ENCODE measurements around the gene ARHGEF33. TPM values are rescaled to one million over a fixed set of nuclear protein-coding genes. Genes with fewer than 3 reads are reported as not detected.

ARHGEF33 gene
- total and polyA plus RNA-seq, 2 of the 13 experiments (the other 11 are each of a cell fraction or from before 2014, with no cell fraction given): 0.04 TPM; not detected in 1

DNA sequence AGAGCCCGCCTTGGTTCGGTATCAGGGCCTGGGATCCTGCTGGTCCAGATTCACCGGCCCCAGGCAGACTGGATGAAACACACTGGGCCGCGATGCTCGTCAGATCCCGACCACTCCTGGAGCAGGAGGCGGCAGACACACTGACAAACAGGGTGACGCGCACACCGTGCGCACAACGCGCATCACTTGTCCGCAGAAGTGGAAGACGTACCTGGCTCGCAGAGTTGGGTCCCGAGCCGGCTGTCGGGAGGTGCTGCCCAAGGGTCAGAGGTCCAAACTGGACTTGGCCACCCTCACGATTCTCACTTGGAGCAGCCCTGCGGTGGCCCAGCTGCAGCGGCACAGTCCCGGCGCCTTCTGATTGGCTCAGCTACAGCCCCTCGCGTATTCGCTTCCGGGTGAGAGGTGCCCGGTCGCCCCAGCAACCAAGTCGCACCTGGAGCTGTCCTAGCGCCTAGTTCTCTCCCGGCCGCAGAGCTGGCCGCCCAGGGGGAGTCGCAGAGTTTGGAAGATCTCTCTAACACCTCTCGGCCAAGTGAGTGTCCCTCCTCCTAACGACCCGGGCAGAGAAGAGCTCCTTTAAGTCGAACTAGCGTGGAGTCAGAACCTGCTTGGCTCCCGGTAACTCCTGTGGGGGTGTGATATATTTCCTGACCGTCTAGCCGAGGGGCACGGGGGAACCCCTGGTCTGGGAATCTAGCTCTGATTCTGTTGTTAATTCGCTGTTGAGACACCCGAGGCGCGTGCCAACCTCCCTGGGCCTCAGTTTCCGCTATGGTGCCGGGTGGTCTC is 13.9 kb upstream of the ARHGEF33 start, which contains the start of the genes DHX57 and MORN2 (continued):
- TF ChIP-seq, protein P1, sequence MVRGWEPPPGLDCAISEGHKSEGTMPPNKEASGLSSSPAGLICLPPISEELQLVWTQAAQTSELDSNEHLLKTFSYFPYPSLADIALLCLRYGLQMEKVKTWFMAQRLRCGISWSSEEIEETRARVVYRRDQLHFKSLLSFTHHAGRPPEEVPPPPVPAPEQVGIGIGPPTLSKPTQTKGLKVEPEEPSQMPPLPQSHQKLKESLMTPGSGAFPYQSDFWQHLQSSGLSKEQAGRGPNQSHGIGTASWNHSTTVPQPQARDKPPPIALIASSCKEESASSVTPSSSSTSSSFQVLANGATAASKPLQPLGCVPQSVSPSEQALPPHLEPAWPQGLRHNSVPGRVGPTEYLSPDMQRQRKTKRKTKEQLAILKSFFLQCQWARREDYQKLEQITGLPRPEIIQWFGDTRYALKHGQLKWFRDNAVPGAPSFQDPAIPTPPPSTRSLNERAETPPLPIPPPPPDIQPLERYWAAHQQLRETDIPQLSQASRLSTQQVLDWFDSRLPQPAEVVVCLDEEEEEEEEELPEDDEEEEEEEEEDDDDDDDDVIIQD (CRISPR knock-in tag; IDR thresholded peaks at IDR 0.05; ENCODE audit: low read depth): peak; percentile 77
- TF ChIP-seq TSC22D2 (CRISPR knock-in tag; IDR thresholded peaks at IDR 0.05; ENCODE audit: borderline replicate concordance): peak; percentile 92; the same call in 1 of the 2 replicates
- no peak for TF ChIP-seq NCOR1 (IDR thresholded peaks at IDR 0.05; ENCODE audit: borderline replicate concordance, low read length)
- peak; percentile 100 for TF ChIP-seq GABPB1 (CRISPR knock-in tag; IDR thresholded peaks at IDR 0.05)
- TF ChIP-seq, protein P2, sequence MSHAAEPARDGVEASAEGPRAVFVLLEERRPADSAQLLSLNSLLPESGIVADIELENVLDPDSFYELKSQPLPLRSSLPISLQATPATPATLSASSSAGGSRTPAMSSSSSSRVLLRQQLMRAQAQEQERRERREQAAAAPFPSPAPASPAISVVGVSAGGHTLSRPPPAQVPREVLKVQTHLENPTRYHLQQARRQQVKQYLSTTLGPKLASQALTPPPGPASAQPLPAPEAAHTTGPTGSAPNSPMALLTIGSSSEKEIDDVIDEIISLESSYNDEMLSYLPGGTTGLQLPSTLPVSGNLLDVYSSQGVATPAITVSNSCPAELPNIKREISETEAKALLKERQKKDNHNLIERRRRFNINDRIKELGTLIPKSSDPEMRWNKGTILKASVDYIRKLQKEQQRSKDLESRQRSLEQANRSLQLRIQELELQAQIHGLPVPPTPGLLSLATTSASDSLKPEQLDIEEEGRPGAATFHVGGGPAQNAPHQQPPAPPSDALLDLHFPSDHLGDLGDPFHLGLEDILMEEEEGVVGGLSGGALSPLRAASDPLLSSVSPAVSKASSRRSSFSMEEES (CRISPR knock-in tag; IDR thresholded peaks at IDR 0.05): peak; percentile 53; the same call in 1 of the 2 replicates
- TF ChIP-seq ZC3H4 (CRISPR knock-in tag; IDR thresholded peaks at IDR 0.05; ENCODE audit: borderline replicate concordance): 0 out of 2 replicates have a peak, but pooled peaks have one; percentile 34
- peak; percentile 61 for TF ChIP-seq ZSCAN9 (CRISPR knock-in tag; IDR thresholded peaks at IDR 0.05; ENCODE audit: borderline replicate concordance)
- TF ChIP-seq, protein P3, sequence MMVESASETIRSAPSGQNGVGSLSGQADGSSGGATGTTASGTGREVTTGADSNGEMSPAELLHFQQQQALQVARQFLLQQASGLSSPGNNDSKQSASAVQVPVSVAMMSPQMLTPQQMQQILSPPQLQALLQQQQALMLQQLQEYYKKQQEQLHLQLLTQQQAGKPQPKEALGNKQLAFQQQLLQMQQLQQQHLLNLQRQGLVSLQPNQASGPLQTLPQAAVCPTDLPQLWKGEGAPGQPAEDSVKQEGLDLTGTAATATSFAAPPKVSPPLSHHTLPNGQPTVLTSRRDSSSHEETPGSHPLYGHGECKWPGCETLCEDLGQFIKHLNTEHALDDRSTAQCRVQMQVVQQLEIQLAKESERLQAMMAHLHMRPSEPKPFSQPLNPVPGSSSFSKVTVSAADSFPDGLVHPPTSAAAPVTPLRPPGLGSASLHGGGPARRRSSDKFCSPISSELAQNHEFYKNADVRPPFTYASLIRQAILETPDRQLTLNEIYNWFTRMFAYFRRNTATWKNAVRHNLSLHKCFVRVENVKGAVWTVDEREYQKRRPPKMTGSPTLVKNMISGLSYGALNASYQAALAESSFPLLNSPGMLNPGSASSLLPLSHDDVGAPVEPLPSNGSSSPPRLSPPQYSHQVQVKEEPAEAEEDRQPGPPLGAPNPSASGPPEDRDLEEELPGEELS (CRISPR knock-in tag; IDR thresholded peaks at IDR 0.05): peak; percentile 60
- peak; percentile 79; the same call in 1 of the 2 replicates for TF ChIP-seq EEA1 (CRISPR knock-in tag; IDR thresholded peaks at IDR 0.05; ENCODE audit: borderline replicate concordance)
- TF ChIP-seq KLF11 (CRISPR knock-in tag; IDR thresholded peaks at IDR 0.05): no peak; the same call in 1 of the 2 replicates
- TF ChIP-seq PHB2 (IDR thresholded peaks at IDR 0.05; ENCODE audit: partially characterized antibody): no peak
- TF ChIP-seq, protein P4, sequence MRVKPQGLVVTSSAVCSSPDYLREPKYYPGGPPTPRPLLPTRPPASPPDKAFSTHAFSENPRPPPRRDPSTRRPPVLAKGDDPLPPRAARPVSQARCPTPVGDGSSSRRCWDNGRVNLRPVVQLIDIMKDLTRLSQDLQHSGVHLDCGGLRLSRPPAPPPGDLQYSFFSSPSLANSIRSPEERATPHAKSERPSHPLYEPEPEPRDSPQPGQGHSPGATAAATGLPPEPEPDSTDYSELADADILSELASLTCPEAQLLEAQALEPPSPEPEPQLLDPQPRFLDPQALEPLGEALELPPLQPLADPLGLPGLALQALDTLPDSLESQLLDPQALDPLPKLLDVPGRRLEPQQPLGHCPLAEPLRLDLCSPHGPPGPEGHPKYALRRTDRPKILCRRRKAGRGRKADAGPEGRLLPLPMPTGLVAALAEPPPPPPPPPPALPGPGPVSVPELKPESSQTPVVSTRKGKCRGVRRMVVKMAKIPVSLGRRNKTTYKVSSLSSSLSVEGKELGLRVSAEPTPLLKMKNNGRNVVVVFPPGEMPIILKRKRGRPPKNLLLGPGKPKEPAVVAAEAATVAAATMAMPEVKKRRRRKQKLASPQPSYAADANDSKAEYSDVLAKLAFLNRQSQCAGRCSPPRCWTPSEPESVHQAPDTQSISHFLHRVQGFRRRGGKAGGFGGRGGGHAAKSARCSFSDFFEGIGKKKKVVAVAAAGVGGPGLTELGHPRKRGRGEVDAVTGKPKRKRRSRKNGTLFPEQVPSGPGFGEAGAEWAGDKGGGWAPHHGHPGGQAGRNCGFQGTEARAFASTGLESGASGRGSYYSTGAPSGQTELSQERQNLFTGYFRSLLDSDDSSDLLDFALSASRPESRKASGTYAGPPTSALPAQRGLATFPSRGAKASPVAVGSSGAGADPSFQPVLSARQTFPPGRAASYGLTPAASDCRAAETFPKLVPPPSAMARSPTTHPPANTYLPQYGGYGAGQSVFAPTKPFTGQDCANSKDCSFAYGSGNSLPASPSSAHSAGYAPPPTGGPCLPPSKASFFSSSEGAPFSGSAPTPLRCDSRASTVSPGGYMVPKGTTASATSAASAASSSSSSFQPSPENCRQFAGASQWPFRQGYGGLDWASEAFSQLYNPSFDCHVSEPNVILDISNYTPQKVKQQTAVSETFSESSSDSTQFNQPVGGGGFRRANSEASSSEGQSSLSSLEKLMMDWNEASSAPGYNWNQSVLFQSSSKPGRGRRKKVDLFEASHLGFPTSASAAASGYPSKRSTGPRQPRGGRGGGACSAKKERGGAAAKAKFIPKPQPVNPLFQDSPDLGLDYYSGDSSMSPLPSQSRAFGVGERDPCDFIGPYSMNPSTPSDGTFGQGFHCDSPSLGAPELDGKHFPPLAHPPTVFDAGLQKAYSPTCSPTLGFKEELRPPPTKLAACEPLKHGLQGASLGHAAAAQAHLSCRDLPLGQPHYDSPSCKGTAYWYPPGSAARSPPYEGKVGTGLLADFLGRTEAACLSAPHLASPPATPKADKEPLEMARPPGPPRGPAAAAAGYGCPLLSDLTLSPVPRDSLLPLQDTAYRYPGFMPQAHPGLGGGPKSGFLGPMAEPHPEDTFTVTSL (CRISPR knock-in tag; IDR thresholded peaks at IDR 0.05; ENCODE audit: borderline replicate concordance): peak; percentile 51; the same call in 1 of the 2 replicates
- TF ChIP-seq, protein P5, sequence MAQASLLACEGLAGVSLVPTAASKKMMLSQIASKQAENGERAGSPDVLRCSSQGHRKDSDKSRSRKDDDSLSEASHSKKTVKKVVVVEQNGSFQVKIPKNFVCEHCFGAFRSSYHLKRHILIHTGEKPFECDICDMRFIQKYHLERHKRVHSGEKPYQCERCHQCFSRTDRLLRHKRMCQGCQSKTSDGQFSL (CRISPR knock-in tag; IDR thresholded peaks at IDR 0.05): peak; percentile 16; the same call in 1 of the 2 replicates
- peak; percentile 76 for TF ChIP-seq KDM5A (IDR thresholded peaks at IDR 0.05; ENCODE audit: borderline replicate concordance, low read length)
- TF ChIP-seq DNMT1 (CRISPR knock-in tag; IDR thresholded peaks at IDR 0.05): peak; percentile 87
